Left renal pelvis (tissue), 4 donors: ENCODE measurements around the gene ZC3H4. TPM values are rescaled to one million over a fixed set of nuclear protein-coding genes. Genes with fewer than 3 reads are reported as not detected.
"Not testable (repeated sequence)": the region's sequence is repeated elsewhere in the genome, so short reads cannot be mapped to it uniquely, and the experiment has no call there.

Experiments used
- DNase-seq, 4 donors: peaks; one replicate each; pipeline ENCODE4 v3.0.0-alpha.2; 2013; ENCODE audit warnings: low read depth in 4 of 4, low spot score in 3 of 4
- polyA plus RNA-seq, 4 donors: library from polyadenylated mRNA; unstranded; fragments of 120-200 nt; gene quantifications; one replicate each; pipeline ENCODE4 v1.2.1, GENCODE V29; 2013; ENCODE audit not compliant: insufficient read length in 4 of 4

The ZC3H4 gene
- polyA plus RNA-seq, 4 donors: 29.9 to 42.0 (median 35.5) TPM

DNA sequence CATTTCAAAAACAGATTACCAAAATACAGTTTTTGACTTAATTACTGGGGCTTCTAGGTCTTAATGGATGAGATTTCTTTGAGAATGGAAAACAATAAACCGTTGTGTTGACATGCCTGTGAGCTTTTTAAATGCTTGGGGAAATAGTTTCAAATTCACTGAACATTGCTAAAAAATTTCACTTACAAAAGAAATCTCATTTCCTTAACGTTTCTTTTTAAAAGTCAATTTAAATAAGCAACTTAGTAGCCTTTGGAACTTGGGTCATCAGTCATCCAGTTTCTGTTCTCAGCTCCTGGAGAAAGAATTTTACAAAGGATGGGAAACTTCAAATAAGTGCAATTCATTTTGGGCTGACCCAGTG lies 4.4 kb downstream of the ZC3H4 start:
- no peak for DNase-seq

- no peak for DNase-seq
These were observed 5.4 kb downstream of the ZC3H4 start for GRCh38 chr19:47107953-47108746.

DNA sequence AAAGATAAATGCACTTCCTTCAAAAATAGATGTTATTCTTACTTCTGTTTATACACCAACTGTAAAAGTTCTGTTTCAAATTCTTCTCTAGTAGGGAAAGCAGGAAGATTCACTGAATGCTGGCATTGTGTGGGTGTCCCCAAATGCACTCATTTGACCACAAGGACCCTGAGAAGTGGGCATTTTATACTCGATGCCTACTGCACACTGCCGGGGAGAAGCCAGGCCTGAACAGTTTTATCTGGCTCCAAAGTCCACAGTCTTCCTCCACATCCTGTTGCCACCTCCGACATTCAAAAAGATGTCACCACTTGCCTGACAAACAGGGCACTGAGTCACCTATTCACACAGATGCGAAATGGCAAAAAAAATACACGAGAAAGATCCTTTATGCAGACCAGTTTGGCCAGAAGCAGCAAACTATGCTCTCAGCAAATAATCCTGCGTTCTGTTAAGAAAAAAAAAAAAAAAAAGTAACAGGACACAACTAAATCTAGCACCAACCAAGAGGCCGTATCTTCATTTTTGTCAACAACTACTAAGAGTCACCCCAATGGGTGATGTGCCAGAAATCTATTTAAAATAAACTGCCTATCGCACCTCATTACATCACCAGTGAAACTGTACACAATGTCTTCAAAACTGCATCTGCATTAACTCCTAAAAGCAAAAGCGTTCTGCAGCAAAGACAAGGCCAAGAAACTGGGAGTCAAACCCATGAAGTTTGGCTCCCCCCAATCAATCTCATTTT lies 6.2 kb downstream of the ZC3H4 start:
- DNase-seq: no peak

GRCh38 chr19:47106821-47107201 lies 6.8 kb downstream of the ZC3H4 start:
- no peak for DNase-seq

DNA sequence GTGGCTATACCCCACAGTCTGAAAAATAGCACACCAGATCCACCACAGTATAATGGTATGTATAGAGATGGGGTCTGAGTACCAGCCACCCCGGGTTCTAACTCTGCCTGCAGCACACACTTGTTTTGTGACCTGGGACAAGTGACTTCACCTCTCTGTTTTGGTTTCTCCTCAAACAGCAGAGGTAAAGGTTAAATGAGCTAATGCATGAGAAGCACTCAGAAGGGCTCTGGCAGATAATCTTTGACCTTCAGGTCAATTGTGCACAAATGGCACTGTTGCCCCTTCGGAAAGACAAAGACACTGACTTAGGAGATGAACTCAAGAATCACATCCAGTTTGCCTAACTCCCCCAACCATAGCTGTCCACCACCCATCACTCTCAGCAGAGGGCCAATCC lies 7.7 kb downstream of the ZC3H4 start:
- no peak for DNase-seq

GRCh38 chr19:47104680-47105079 lies 8.9 kb downstream of the ZC3H4 start:
- DNase-seq: no peak

DNA sequence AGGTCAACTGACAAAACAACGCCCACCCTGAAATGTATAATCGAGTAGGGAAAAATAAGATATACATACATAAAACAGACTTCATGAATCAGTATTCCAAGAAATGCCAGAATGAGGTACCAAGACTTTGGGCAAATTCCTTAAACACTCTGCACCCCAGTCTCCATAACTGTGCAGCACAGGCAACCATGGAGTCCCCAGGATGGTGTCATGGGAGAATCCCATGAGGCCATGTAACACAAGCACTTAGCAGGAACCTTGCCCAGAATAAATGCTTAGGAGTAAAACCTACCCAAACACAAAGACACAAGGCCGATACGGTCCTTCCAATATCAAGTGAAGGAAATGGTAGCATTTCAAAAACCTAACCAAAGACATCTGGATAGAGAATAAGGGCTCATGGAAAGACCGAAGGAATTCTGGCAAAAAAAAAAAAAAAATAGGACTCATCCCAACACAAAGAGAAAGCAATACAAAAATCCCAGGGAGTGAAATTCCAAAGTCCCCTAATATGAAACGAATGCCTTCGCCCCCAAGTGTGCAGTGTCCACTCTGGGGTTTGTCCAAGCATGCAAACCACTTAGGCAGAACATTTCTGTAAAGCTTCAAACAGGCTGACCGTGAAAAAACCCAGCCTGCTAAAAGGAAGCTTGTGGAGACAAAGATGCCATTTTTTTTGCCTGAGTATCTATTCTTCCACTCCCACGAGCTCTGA lies 11.1 kb downstream of the ZC3H4 start:
- DNase-seq: no peak

- DNase-seq: not testable (repeated sequence)
These were observed 12.5 kb downstream of the ZC3H4 start for GRCh38 chr19:47101116-47101515.

GRCh38 chr19:47100290-47100689 lies 13.3 kb downstream of the ZC3H4 start:
- DNase-seq: no peak

- DNase-seq: no peak
These were observed 14.0 kb downstream of the ZC3H4 start for GRCh38 chr19:47099576-47100050.

- no peak for DNase-seq
These were observed 15.0 kb downstream of the ZC3H4 start for GRCh38 chr19:47098608-47099007.

- DNase-seq: no peak
These were observed 16.0 kb downstream of the ZC3H4 start for GRCh38 chr19:47097396-47098201.

DNA sequence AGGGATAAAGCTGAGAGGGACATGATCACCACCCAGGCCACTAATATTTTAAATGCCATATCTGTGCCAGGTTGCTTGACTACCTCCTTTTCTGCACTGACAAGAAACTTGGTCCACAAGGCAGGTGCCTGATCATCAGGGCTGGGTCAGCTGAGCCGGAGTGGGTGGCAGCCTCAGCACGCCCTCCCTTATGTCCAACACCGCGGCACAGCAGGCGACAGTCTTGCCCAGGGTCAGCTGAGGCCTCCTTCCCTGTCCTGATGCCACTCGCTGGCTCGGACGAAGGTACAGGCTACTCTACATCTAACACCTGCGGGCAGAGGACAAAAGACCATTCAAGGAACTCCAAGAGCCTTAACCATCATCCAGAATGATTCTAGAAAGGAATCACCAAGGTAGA lies 16.9 kb downstream of the ZC3H4 start:
- DNase-seq: no peak

DNA sequence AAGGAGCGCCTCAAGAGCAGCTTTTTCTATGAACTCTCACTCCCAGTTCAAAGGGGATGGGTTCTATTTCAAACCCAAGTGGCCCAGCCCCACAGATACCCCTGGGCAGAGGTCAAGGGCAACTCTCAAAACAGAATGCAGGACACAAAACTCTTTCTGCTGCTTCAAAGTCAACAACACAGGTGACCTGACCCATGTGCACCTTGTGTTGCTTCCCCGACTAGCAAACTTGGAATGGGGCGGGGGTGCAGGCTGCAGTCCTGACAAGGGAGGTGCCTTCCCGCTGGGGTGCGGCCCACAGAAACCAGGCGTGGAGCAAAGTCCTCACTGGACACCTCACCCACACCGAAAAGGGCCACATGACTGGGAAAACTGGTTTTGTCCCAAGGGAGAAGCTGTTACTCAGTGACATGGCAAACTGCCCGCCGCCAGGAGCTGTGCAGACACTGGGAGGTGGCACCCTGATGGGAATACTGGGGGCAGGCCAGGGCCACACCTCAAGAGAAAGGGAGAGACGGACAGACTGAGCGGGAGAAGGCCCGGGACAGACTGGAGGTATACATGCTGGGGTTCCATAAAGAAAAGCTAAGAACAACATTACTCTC lies 17.4 kb downstream of the ZC3H4 start:
- no peak for DNase-seq

DNA sequence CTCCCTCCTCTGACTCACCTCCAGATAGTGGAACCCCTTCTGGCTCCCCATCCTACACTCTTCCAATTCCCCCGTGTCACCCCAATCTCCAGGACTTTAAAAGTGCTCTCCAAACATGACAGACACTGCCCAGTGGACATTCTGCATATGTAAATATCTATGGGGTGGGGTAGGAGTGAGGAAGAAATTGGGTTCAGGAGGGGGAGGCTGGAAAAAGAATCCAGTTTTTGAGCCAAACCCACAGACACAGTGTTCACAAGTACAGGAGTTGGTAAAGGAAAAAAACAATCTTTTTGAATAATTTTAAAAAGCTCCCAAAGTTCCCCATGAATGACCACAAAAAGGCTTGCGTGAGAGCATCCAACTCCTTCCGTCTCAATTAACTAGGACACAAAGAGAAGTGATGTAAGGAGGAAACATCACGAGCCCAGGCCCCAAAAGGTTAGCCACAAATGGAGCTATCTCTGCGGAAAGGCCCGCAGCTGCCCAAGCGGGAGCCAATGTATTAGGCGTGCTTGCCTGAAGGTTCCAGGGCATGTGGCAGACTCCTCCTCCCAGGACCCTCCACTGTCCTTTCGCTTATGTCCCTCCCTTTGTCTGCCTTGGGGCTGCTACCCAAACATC lies 18.0 kb downstream of the ZC3H4 start:
- no peak for DNase-seq

- no peak for DNase-seq
These were observed 18.8 kb downstream of the ZC3H4 start for GRCh38 chr19:47094557-47095475.

- DNase-seq: no peak
These were observed 19.7 kb downstream of the ZC3H4 start for GRCh38 chr19:47093841-47094240.

DNA sequence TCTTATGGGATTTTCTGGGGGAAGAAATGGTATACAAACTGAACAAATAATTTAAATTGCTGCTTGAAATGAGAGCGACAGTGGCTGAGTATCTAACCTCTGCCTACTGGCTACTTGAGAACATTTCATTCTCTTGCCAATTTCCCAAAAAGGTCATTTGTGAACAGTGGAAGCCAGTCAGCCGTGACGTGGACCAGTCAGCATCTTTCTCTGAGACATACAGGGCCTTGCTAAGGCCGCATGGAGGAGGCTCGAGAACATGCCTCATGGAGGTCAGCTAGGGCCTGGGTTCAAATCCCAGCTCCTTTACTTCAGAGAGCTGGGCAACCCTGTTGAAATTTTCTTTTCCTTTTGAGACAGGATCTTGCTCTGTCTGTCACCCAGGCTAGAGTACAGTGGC lies 20.3 kb downstream of the ZC3H4 start:
- no peak for DNase-seq
